Loucy (cell line): ENCODE data around the gene HTR2B.

Experiments used
- H2AFZ ChIP-seq: fragments of 200-600 bp; sonication (generic); 2 replicates; pipeline ENCODE4 v1.6.0; 2016; ENCODE audit warnings: antibody characterized with exemption, mild to moderate bottlenecking, low read length, moderate library complexity
- H3F3A ChIP-seq: fragments of 200-600 bp; 2 replicates; pipeline ENCODE4 v1.6.0; 2016; ENCODE audit warnings: antibody characterized with exemption, low read depth, mild to moderate bottlenecking
- H3K27me3 ChIP-seq: fragments of 200-600 bp; sonication (generic); 2 replicates; pipeline ENCODE4 v1.6.1; 2014; ENCODE audit warnings: low read length, mild to moderate bottlenecking; ENCODE audit not compliant: insufficient read depth, poor library complexity, severe bottlenecking
- H3K36me3 ChIP-seq: fragments of 200-600 bp; sonication (generic); 2 replicates; pipeline ENCODE4 v1.6.1; 2016; ENCODE audit warnings: low read length; ENCODE audit not compliant: insufficient read depth
- H3K4me1 ChIP-seq: fragments of 200-600 bp; sonication (generic); 2 replicates; pipeline ENCODE4 v1.5.1; 2014; ENCODE audit warnings: low read length, mild to moderate bottlenecking; ENCODE audit not compliant: insufficient read depth, poor library complexity, severe bottlenecking
- H3K4me2 ChIP-seq: fragments of 200-600 bp; sonication (generic); 2 replicates; pipeline ENCODE4 v1.6.0; 2014; ENCODE audit warnings: antibody characterized with exemption, low read length, low read depth, mild to moderate bottlenecking; ENCODE audit not compliant: poor library complexity, severe bottlenecking
- H3K4me3 ChIP-seq: fragments of 200-600 bp; sonication (generic); 2 replicates; pipeline ENCODE4 v1.5.1; 2014; ENCODE audit warnings: low read length, mild to moderate bottlenecking, mixed read lengths; ENCODE audit not compliant: poor library complexity, severe bottlenecking
- H3K79me2 ChIP-seq: fragments of 200-600 bp; sonication (generic); 2 replicates; pipeline ENCODE4 v1.6.1; 2014; ENCODE audit warnings: low read length; ENCODE audit not compliant: insufficient read depth
- H3K9ac ChIP-seq: fragments of 200-600 bp; sonication (generic); 2 replicates; pipeline ENCODE4 v1.6.0; 2014; ENCODE audit warnings: mild to moderate bottlenecking, low read depth, low read length, moderate library complexity; ENCODE audit not compliant: poor library complexity, severe bottlenecking
- H3K9me2 ChIP-seq: fragments of 200-600 bp; sonication (generic); replicated peaks from 2 replicates; pipeline ENCODE4 v1.6.1; 2016; ENCODE audit warnings: low read depth, low read length, mixed read lengths
- H3K9me3 ChIP-seq: fragments of 200-600 bp; sonication (generic); 2 replicates; pipeline ENCODE4 v1.6.1; 2014; ENCODE audit warnings: mild to moderate bottlenecking, antibody characterized with exemption, low read length, low read depth; ENCODE audit not compliant: insufficient read depth
- H4K20me1 ChIP-seq: fragments of 200-600 bp; sonication (generic); 2 replicates; pipeline ENCODE4 v1.6.0; 2014; ENCODE audit warnings: antibody characterized with exemption, low read length, mild to moderate bottlenecking; ENCODE audit not compliant: insufficient read depth, poor library complexity, severe bottlenecking
- CTCF ChIP-seq: fragments of 200-600 bp; sonication (generic); conservative IDR thresholded peaks from 2 replicates; pipeline ENCODE4 v1.5.1; 2014; ENCODE audit warnings: mild to moderate bottlenecking, antibody characterized with exemption, low read length
- EZH2phosphoT487 ChIP-seq: fragments of 200-600 bp; IDR thresholded peaks from 2 replicates; pipeline ENCODE4 v1.6.1; 2018; ENCODE audit warnings: antibody characterized with exemption, mild to moderate bottlenecking, moderate library complexity, borderline replicate concordance

HTR2B gene

GRCh38 chr2:231161877-231162329 lies 37.1 kb upstream of the HTR2B start:
- Histone ChIP-seq H4K20me1 (no peaks in the 10 kb centered on the region), H3K9me2 (no peaks in the 10 kb centered on the region), H3K9me3 (no peaks in the 10 kb centered on the region), H3K36me3 (peaks cover 82% of the 10 kb centered on the region), H3K9ac (no peak overlapping the region), H3K4me3 (no peak overlapping the region), H2AFZ (no peak overlapping the region), H3K4me2 (no peak overlapping the region), H3F3A (no peaks in the 10 kb centered on the region), H3K27me3 (no peaks in the 10 kb centered on the region), H3K4me1 (peaks cover 3% of the 10 kb centered on the region), H3K79me2 (no peaks in the 10 kb centered on the region)
- TF ChIP-seq EZH2phosphoT487, result no peak
- TF ChIP-seq CTCF, result no peak

GRCh38 chr2:231161252-231161839 lies 36.5 kb upstream of the HTR2B start:
- Histone ChIP-seq H3K27me3 (no peaks in the 10 kb centered on the region), H3K79me2 (no peaks in the 10 kb centered on the region), H4K20me1 (no peaks in the 10 kb centered on the region), H2AFZ (no peak overlapping the region), H3F3A (no peaks in the 10 kb centered on the region), H3K4me2 (no peak overlapping the region), H3K4me1 (peaks cover 3% of the 10 kb centered on the region), H3K9me3 (no peaks in the 10 kb centered on the region), H3K9ac (no peak overlapping the region), H3K36me3 (peaks cover 77% of the 10 kb centered on the region), H3K4me3 (no peak overlapping the region), H3K9me2 (no peaks in the 10 kb centered on the region)
- TF ChIP-seq CTCF, result no peak
- no peak for TF ChIP-seq EZH2phosphoT487

- peaks cover 3% of the 10 kb centered on the region for H3K4me1 ChIP-seq
- H4K20me1 ChIP-seq, result no peaks in the 10 kb centered on the region
- H3K9me3 ChIP-seq, result no peaks in the 10 kb centered on the region
- no peaks in the 10 kb centered on the region for H3F3A ChIP-seq
- H3K4me2 ChIP-seq, result no peak overlapping the region
- H3K9ac ChIP-seq, result no peak overlapping the region
- H2AFZ ChIP-seq, result no peak overlapping the region
- peaks cover 70% of the 10 kb centered on the region for H3K36me3 ChIP-seq
- H3K9me2 ChIP-seq, result no peaks in the 10 kb centered on the region
- no peaks in the 10 kb centered on the region for H3K27me3 ChIP-seq
- TF ChIP-seq EZH2phosphoT487 (no peak), CTCF (no peak)
- H3K79me2 ChIP-seq, result no peaks in the 10 kb centered on the region
- H3K4me3 ChIP-seq, result no peak overlapping the region
Observed at GRCh38 chr2:231160701-231161100, 35.9 kb upstream of the HTR2B start.
